Stimulated activated CD4-positive, alpha-beta T cell treated with anti-CD3 and anti-CD28 coated beads, Interleukin-1b, Interleukin-23, amount 100 ng/mL, for 48 hours (primary cell): ENCODE data around the gene NSMCE1.
"Not testable (repeated sequence)": the region's sequence is repeated elsewhere in the genome, so short reads cannot be mapped to it uniquely, and the experiment has no call there.

Source experiments
- DNase-seq: peaks from one replicate; pipeline ENCODE4 v3.0.0-alpha.2; 2020

Gene NSMCE1

DNA sequence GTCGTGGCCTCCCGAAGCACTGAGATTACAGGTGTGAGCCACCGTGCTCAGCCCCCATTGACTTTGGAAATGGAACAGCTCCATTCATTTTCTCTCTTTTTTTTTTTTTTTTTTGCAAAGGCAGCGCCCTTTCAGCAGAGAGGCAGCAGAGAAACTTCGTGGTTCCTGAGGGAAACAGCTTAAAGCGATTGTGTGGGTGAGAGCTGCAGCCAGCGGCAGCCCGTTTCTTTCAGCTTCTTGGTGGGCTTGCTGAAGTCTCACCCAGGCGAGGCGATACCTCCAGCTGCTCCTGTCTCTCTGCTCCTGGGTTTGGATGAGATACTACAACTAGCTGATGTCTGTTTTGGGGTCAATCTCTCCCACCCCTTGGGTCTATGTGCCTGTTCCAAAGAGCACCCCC, 57.5 kb downstream of the NSMCE1 start:
- no peak for DNase-seq

DNA sequence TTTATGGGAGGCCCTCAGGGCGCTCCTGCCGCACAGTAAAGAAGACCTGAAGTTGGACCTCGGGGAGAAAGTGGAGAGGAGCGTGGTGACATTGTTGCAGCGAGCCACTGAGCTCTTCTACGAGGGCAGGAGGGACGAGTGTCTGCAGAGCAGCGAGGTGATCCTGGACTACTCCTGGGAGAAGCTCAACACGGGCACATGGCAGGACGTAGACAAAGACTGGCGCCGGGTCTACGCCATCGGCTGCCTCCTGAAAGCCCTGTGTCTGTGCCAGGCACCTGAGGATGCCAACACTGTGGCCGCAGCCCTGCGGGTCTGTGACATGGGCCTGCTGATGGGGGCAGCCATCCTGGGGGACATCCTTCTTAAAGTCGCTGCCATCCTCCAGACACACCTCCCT, 58.4 kb downstream of the NSMCE1 start:
- DNase-seq = no peak

DNA sequence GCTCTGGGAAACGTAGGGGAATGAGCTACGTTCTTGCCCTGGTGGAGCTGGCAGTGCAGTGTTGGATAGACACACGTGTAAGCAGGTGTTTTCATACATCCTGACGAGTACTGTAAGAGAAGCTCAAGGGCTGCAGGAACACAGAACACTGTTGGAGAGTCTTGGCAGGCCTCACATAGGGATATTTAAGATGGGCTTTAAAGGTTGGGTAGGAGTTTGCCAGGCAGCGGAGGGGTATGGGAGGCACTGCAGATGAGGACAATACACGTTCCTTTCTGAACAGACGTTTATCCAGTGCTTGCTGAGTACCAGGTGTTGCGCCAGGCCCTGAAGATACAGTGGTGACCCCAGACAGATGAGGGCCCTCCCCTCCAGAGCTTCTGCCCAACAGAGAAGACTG, 59.0 kb downstream of the NSMCE1 start:
- no peak for DNase-seq

DNA sequence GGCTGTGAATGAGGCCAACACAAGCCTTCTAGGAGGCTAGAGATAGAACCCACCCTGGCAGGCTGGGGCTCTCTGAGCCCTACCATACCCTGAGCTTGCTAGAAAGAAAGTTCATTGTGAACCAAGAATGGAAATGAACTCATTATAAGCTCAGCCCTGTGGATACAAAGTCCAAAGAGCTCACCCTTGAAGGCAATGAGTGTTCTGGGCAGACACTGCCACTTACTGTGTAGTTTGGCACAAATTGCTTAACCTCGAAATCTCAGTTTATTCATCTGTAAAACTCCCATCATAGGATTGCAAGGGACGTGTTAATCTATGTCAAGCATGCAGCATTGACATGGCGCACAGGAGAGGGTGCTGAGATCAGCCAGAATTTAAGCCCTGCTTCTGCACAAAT, 59.8 kb downstream of the NSMCE1 start:
- no peak for DNase-seq

DNA sequence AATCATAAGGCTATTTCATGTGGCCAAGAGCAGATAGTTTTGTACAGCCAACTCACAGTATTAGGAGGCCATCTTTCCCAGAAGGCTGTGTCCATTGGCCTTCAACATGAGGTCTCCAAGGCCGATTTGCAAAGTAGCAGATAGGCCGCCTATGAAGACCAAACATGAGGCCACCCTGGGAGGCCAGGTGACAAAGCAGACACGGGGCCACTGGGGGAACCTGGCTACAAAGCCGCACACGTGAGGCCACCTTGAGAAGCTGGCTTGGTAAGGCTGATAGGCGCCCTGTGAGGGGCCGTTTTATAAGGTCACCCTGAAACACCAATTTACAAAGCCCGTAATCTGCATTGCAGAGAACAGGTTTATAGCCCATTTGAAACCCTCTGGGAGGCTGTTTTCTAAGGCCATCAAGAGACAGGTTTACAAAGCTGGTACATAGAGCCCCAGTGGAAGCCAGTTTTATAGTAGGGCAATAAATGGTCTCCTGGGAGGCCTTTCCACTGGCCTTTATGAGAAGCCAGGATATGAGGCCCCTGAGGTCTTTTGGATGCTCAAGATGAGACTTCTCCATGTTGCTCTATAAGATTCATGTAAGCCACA, 60.4 kb downstream of the NSMCE1 start:
- DNase-seq = no peak

DNA sequence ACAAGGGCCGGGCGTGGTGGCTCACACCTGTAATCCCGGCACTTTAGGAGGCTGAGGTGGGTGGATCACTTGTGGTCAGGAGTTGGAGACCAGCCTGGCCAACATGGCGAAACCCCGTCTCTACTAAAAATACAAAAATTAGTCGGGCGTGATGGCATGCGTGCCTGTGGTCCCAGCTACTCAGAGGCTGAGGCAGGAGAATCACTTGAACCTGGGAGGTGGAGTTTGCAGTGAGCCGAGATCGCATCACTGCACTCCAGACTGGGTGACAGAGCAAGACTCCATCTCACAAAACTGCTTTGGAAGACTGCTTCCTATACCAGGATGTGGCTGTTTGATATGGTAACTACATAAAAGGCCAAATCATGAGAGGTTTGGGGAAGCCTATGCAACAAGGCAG, 61.5 kb downstream of the NSMCE1 start:
- not testable (repeated sequence) for DNase-seq

DNA sequence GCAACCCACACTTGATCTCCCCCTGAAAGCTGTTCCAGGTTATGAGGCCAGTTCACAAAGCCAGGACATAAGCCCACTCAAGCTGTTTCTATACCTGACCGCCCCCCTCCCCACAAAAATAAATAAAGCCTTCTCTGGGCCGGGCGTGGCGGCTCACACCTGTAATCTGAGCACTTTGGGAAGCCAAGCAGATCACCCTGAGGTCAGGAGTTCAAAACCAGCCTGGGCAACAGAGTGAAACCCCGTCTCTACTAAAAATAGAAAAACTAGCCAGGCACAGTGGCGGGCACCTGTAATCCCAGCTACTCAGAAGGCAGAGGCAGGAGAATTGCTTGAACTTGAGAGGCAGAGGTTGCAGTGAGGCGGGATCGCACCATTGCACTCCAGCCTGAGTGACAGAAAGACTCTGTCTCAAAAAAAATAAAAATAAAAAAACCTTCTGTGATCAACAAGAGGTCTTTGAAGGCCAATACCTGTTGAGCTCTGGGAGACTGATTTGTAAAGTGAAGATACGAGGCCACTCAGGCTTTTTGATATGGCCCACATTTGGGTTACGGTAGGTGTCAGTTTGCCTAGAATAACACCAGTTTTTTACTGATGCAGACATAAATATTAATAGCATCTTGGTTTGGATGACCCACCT, 63.0 kb downstream of the NSMCE1 start:
- no peak for DNase-seq

DNA sequence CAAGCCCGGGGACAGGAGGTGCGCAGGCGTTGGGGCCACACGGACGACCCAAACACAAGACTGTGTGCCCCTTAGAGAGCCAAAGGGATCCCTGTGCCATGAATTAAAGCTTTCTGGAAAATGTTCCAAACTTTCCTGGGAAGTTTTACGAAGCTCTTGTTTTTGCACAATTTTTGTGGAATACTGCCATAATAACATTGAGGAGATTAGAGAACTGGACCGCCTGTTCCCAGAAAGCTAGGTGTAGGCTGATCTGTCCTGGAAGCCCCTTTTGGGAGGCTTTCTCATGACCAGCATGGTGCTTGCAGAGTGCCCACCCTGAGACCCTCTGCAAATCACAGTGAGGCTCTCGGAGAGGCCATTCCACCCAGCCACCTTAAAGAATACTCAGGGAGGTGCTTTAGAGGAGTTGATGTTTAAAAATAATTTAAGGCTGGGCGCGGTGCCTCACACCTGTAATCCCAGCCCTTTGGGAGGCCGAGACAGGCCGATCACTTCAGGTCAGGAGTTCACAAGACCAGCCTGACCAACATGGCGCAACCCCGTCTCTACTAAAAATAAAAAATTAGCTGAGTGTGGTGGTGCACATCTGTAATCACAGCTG, 64.2 kb downstream of the NSMCE1 start:
- DNase-seq = no peak

DNA sequence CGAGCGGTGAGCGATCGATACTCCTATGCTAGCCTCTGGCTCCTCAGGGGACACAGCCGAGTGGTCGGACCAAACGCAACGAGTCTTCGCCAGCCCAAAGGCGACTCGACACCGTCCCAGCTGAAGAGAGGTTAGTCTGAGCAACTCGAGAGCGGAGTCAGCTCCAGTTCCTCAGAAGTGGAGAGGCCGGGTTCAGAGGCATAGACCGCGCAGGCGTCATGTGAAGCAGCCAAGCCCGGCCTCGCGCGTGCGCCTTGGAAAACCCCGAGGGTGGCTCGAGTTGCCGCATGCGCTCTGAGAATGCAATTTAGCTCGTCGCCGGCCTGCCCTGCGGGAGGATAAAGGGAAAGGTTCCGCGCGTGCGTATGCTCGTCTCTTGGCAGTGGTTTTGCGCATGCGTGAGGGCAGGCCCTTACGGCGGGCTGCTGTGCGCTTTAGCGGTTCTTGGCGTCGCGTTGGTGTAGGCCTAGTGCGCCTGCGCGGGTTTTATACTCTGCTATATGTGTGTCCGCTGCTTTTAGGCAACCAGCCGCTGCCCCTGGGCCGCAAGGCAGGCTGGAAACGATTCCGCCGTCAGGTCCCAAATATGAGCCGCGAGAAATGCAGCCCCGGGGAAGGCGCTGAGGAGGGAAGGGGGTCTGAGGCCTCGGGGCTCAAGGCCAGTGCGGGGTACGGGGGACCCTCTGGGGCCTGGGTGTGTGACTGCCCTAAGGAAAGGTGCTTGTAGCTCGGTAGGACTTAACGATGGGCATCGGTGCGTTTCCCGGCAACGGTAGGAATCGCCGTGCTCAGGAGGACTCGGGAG, 64.9 kb downstream of the NSMCE1 start, which contains the start of gene KDM8:
TSS of gene KDM8 (plus strand) at position 20 of the 805 bp plus-strand sequence. CDS start 6,598 bp downstream, outside the sequence.
- DNase-seq = peak; percentile 100

DNA sequence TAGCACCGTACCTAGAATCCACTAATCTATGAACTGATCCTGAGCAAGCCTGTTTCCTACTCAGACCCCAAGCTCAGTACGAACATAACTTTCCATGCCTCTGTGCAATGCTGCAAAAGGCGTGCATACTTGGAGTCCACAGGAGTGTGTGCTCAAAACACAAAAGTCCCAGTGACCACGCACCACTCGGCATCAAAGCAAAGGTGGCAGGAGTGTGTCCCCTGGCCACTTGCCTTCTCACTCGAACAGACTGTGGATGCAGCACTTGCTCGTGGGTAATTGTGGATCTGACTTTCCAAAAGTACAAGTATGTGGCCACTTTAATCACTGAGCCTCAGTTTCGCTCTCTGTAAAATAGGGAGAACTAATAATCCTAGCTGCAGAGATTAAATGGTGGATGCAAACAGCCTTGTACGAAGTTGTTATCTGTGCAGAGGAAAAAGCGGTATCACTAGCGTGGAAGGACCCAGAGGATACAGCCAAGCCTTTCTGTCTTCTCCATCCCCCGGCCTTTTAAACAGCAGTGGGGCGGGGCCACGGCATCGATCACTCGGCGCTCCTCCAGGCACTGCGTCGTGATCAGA, 65.6 kb downstream of the NSMCE1 start:
- peak; percentile 90 for DNase-seq

DNA sequence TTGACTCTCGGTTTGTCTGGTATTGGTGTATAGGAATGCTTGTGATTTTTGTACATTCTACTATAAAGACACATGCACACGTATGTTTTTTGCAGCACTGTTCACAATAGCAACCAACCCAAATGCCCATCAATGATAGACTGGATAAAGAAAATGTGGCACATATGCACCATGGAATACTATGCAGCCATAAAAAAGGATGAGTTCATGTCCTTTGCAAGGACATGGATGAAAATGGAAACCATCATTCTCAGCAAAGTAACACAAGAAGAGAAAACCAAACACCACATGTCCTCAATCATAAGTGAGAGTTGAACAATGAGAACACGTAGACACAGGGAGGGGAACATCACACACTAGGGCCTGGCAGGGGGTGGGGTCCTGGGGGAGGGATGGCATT, 67.7 kb downstream of the NSMCE1 start:
- DNase-seq = not testable (repeated sequence)

DNA sequence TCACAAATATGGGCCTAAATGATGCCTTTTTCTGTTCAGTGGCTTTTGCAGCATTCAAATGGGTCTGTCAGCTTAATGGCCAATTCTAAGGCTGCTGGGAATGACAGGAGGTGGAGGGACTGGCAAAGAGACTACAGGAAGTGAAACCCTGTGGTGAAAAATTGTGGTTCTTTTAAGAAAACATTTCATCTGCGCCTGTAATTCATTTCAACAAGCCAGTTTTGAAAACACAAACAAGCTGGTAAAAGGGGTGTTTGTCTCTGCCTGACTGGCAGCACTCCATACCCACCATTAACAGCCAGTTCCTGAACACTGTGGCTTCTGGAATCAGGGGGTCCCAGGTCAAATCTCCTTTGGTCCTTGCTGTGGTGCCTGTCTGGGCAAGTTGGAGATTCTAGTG, 68.8 kb downstream of the NSMCE1 start:
- no peak for DNase-seq

DNA sequence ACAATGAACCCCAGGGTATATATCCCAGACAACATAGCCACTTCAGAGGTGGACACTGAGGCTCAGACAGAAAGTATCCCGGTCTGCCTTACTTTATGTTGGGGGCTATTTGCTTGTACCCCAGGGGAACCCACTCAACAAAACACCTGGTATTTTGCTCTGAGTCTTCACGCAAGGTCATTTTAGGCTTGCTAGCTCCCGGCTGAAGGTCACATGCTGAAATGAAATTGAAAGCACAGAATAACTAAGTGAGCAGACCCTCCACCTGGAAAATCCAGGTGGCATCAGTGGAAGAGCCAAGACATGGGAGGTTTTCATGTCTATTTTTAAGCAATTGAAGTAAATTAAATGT, 69.4 kb downstream of the NSMCE1 start:
- DNase-seq = no peak

DNA sequence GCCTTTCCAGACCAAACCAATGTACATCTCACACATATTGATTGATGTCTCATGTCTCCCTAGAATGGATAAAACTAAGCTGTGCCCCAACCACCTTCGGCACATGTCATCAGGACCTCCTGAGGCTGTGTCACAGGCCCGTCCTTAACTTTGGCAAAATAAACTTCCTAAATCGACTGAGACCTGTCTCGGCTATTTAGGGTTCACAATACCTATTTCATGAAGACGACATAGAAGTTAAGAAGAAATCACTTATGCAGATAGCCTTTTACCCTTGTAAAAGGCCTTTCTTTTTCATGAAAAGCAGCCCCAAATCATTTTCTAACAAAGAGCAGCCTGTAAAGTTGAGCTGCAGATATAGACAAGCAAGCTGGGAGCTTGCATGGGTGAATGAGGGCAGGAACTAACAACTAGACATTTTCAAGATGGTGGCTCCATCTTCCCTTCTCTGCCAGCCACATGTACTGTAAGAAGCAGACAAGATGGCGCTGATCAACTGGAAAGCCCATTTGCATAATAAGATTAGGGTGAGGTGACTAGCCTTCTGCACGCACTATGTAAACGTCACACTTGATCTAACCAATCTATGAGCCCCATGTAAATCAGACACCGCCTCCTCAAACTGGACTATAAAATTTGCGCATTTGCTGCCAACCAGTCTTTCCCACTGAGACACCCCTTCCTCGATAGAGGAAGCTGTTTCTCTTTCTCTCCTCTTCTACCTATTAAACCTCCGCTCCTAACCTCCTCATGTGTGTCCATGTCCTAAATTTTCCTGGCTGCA, 69.9 kb downstream of the NSMCE1 start:
- no peak for DNase-seq

DNA sequence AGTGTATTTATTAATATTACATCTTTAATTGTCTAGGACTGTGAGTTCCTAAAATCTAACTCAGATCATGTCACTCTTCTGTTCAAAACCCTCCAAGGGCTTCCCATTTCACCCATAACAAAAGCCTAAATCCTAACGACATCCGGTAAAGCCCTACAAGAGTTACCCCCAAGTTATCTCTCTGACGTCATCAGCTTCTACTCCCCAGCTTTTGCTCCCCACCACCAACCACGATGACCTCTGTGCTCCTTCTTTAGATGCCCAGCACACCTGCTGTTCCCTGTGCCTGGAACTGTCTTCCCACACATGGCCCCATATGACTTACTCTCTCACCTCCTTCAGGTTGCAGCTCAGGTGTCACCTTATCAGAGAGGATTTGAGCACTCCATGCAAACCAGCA, 71.6 kb downstream of the NSMCE1 start:
- DNase-seq = no peak

DNA sequence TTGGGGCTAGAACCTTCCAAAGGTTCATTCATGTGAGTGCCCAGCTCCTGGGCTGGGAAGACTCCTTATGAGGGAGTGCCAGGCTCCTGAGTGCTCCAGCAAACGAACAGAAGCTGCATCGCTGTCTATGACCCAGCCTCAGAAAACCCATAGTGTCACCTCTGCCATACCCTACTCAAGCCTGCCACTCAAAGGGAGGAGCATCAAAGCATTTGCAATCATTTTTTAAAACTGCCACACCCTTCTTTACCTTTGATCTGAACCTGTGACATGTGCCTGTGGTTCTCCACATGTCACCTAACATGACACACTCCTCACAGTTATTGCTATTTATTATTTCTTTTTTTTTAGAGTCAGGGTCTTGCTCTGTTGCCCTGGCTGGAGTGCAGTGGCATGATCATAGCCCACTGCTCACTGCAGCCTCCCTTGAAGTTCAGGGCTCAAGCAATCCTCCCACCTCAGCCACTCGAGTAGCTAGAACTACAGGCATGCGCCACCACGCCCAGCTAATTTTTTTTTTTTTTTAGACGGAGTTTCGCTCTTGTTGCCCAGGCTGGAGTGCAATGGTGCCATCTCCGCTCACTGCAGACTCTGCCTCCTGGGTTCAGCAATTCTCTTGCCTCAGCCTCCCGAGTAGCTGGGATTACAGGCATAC, 72.5 kb downstream of the NSMCE1 start:
- DNase-seq = no peak

DNA sequence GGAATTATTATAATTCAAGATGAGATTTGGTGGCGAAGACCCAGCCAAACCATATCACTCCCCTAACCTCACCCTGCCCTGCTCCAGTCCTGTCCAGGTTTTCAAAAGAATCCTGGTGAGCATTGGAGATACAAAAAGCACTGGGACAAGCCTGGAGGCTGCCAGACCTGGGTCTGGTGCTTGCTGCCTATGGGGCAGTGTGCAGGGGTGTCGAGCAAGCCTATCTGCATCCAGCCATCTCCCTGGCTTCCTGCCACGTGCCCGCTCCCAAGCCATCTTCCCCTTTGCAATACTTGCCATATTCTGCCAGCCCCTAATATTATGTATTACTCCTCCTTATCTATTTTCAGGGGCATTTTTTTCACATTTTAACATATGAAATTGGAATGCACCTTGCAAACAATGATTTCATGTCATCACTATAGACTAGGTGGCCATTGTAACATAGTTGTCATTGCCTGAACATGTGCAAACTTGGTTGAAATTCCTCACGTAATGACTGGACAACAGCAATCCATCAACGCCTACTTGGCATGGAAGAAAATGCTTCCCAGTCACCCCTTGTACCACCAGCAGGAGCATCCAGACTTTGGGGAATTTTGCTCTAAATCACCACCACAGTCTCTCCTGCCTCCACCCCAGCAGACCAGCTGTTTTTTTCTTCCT, 73.4 kb downstream of the NSMCE1 start:
- no peak for DNase-seq

DNA sequence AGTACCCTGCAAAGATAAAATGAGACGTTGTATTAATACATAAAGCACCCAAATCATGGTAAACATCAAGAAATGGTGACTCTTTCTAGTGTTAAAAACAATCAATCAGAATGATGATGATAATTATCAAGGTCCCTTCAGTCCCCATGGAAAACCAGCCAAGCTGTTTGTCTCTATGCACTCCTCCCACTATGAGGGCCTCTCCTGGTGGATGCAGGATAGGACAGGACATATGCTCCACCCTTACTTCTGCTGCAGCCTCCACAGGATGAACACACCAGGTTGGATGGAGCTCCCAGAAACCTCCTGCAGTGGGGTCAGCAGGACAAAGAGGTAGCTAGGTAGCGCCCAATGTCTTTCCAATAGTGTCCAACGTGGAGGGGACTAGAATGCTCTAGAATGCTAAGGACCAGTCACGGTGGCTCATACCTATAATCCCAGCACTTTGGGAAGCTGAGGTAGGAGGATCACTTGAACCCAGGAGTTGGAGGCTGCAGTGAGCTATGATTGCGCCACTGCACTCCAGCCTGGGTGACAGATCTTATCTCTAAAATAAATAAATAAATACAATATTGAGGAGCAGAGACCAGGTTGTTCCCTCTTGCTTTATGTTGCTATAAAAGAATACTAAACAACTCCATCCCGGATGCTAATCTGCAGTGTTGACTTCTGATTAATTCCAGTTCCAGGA, 75.1 kb downstream of the NSMCE1 start:
- no peak for DNase-seq

DNA sequence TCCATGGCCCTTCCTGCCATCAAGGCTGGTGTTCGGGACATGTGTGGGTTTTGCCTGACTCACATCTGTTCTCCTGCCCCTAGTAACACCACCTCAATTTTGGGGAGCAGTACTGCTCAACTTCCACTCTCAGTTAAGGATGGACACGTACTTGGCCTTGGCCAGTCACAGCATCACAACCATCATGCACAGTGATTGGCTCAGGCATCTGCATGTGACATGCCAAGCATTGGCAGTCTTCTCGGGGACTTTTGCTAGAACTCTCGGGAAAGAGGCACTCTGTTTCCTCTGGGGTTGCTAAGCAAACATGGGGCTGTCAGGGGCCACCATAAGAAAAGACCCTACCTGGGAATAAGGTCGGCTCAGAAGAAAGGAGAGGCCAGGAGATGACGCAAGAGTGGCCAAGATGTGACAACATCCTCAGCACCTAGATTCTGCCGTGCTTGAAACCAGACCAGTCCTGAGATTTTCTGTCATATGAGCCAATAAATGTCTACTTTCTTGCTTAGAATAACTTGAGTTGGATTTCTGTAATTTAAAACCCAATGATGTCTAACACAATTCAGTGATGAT, 77.1 kb downstream of the NSMCE1 start:
- no peak for DNase-seq

DNA sequence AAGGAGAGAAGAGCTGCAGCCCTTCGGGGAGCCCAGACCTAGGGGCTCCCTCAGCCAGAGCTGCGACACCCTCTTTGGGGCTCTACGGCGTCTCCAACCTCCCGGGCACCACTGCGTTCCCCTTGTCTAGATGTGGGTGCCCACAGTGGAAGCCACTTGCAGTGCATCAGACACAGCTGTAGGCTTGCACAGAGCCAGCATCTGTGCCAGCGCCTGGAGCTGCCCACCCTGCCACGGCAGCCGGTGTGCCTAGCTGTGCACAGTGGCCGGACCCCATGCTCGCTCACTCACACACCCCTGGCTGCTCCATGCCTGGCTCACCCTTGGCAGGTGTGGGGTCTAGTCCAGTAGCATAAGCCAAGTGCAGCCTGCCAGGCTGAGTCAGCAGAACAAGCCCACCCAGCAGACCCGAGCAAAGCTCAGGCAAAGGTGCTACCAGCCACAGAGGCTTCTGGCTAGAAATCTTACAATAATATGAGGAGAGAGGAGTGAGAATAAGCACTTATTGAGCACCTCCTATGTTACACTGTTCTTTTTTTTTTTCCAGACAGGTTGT, 78.2 kb downstream of the NSMCE1 start:
- DNase-seq = no peak
